GM12873 (cell line): Measurements from ENCODE around the gene SCN7A.

ENCODE experiments used
- CTCF ChIP-seq: IDR thresholded peaks from 2 replicates; pipeline ENCODE4 v1.5.1; 2012; ENCODE audit warnings: low read depth, mild to moderate bottlenecking, moderate library complexity, low read length, control low read depth; ENCODE audit not compliant: insufficient read depth; ENCODE audit errors: missing control alignments

SCN7A gene

GRCh38 chr2:166517533-166518061 lies 23.5 kb upstream of the SCN7A start:
- no peak for TF ChIP-seq CTCF

GRCh38 chr2:166516712-166517303 lies 22.8 kb upstream of the SCN7A start:
- peak; percentile 39 for TF ChIP-seq CTCF

- no peak for TF ChIP-seq CTCF
Observed at GRCh38 chr2:166513952-166514351, 19.9 kb upstream of the SCN7A start.

- no peak for TF ChIP-seq CTCF
Observed at GRCh38 chr2:166499281-166499680, 5.2 kb upstream of the SCN7A start.

- no peak for TF ChIP-seq CTCF
Observed at GRCh38 chr2:166491461-166491860, 2.6 kb downstream of the SCN7A start.

GRCh38 chr2:166487171-166487570 lies 6.9 kb downstream of the SCN7A start:
- no peak for TF ChIP-seq CTCF

GRCh38 chr2:166485558-166486178 lies 8.4 kb downstream of the SCN7A start:
- no peak for TF ChIP-seq CTCF
